Stomach (tissue), 9 donors: ENCODE measurements around the gene DLG2. TPM values are rescaled to one million over a fixed set of nuclear protein-coding genes. Genes with fewer than 3 reads are reported as not detected.

Source experiments
- DNase-seq, 2 donors: peaks; one replicate each; pipeline versions ENCODE4 v3.0.0 to v3.0.0-alpha.2; 2013 to 2019
- H3K27ac ChIP-seq, 5 donors: fragments of 200-600 bp in 4 of 5; sonication (generic) in 4 of 5; one replicate each; pipeline ENCODE4 v1.5.1; 2013 to 2019; ENCODE audit warnings: mild to moderate bottlenecking in 1 of 5, moderate library complexity in 1 of 5
- H3K27me3 ChIP-seq, 3 donors: fragments of 200-600 bp; sonication (generic); one replicate each; pipeline ENCODE4 v1.5.1; 2017 to 2019; ENCODE audit warnings: mixed run types in 1 of 3
- H3K36me3 ChIP-seq, 4 donors: fragments of 200-600 bp; sonication (generic); 1 replicate in 3 of 4; 2 replicates in 1 of 4; pipeline ENCODE4 v1.5.1; 2016 to 2019
- H3K4me1 ChIP-seq, 4 donors: fragments of 200-600 bp; sonication (generic); one replicate each; pipeline ENCODE4 v1.5.1; 2016 to 2019
- H3K4me3 ChIP-seq, 4 donors: fragments of 200-600 bp; sonication (generic) in 3 of 4; one replicate each; pipeline ENCODE4 v1.5.1; 2016 to 2019; ENCODE audit warnings: mild to moderate bottlenecking in 1 of 4
- H3K9me3 ChIP-seq, 4 donors: fragments of 200-600 bp; sonication (generic); one replicate each; pipeline ENCODE4 v1.5.1; 2016 to 2019
- EP300 ChIP-seq: sonication (generic); formaldehyde crosslinking; IDR thresholded peaks from one replicate; pipeline ENCODE4 v1.6.1; 2017; ENCODE audit warnings: antibody characterized with exemption
- POLR2A ChIP-seq, 4 donors: fragments of 450-650 bp; IDR thresholded peaks; one replicate each; pipeline ENCODE4 v1.6.1; 2016; ENCODE audit warnings: antibody characterized with exemption in 4 of 4, control low read depth in 2 of 4, mild to moderate bottlenecking in 1 of 4, moderate library complexity in 1 of 4
- POLR2AphosphoS5 ChIP-seq, 3 donors: sonication (generic); formaldehyde crosslinking; IDR thresholded peaks; one replicate each; pipeline ENCODE4 v1.6.1; 2016; ENCODE audit warnings: antibody characterized with exemption in 3 of 3
- WGBS, 5 donors: extraction: QIAGEN DNeasy Blood & Tissue Kit in 3 of 5; methylation state at CpG; one replicate each; pipeline versions ENCODE4 v1.1.5 to v1.1.7; 2013 to 2018; 5-methylcytosine and 5-hydroxymethylcytosine counted together
- intact Hi-C: fragments of 100-400 bp; cut with DNase I; formaldehyde crosslinking; loops from one replicate; pipeline ENCODE4 v1.15.1; 2023; ENCODE audit warnings: low total_unique reads
- polyA plus RNA-seq, 3 donors: library from polyadenylated mRNA; stranded (reverse); fragments of 200-250 nt; gene quantifications; one replicate each; pipeline ENCODE4 v1.2.3, GENCODE V29; 2013
- total RNA-seq, 5 donors: library from RNA; depleted of rRNA; stranded (reverse); fragments of >200 nt; gene quantifications; one replicate each; pipeline versions ENCODE4 v1.1.0 to v1.2.3, GENCODE V29; 2014 to 2016
- TF ChIP-seq, protein P1 (sequence below), 7 experiments: fragments of 450-650 bp in 4 of 7; fragments of 200-600 bp in 3 of 7; sonication (generic) in 3 of 7; IDR thresholded peaks; one replicate each; pipeline ENCODE4 v1.5.1; 2016 to 2019; ENCODE audit warnings: antibody characterized with exemption in 7 of 7, control low read depth in 2 of 7, mild to moderate bottlenecking in 1 of 7
- donor health status: healthy with polysubstance abuse.
- donor health status: Bipolar disorder and iron deficiency.
- donor health status: healthy.

DLG2 gene
- total and polyA plus RNA-seq, 8 donors, result 1.3 to 19.1 (median 3.5) TPM

DNA sequence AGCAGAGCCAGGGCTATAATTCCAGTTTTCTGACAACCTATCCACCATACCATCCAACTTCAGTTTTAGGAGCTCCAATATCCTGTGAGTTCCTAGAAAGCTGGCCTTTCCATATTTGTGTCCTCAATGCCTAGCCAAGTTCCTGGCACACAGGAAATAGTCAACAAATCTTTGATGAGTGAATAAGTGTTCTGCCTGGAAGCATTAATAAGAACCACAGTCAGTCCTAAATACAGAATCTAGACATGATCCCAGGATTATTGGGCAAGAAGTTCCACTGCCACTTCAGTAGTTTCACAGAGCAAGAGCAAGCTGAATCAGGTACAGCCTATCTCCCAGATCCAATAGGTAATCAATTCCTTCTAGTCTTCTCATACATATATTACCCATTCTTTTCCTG lies 942.0 kb downstream of the DLG2 start:
- intact Hi-C loops, result no loop called here
- H3K36me3 ChIP-seq, result no peaks in the 10 kb centered on the region
- H3K4me3 ChIP-seq, result no peak overlapping the region
- H3K9me3 ChIP-seq, result no peaks in the 10 kb centered on the region
- no peaks in the 10 kb centered on the region for H3K4me1 ChIP-seq
- no peak for DNase-seq
- H3K27ac ChIP-seq, result no peak overlapping the region
- TF ChIP-seq POLR2A (IDR thresholded peaks at IDR 0.05), result no peak
- TF ChIP-seq, protein P1, sequence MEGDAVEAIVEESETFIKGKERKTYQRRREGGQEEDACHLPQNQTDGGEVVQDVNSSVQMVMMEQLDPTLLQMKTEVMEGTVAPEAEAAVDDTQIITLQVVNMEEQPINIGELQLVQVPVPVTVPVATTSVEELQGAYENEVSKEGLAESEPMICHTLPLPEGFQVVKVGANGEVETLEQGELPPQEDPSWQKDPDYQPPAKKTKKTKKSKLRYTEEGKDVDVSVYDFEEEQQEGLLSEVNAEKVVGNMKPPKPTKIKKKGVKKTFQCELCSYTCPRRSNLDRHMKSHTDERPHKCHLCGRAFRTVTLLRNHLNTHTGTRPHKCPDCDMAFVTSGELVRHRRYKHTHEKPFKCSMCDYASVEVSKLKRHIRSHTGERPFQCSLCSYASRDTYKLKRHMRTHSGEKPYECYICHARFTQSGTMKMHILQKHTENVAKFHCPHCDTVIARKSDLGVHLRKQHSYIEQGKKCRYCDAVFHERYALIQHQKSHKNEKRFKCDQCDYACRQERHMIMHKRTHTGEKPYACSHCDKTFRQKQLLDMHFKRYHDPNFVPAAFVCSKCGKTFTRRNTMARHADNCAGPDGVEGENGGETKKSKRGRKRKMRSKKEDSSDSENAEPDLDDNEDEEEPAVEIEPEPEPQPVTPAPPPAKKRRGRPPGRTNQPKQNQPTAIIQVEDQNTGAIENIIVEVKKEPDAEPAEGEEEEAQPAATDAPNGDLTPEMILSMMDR (IDR thresholded peaks at IDR 0.05), result no peak
- TF ChIP-seq EP300, result no peak
- no peak for TF ChIP-seq POLR2AphosphoS5 (IDR thresholded peaks at IDR 0.05)
- no peaks in the 10 kb centered on the region for H3K27me3 ChIP-seq

DNA sequence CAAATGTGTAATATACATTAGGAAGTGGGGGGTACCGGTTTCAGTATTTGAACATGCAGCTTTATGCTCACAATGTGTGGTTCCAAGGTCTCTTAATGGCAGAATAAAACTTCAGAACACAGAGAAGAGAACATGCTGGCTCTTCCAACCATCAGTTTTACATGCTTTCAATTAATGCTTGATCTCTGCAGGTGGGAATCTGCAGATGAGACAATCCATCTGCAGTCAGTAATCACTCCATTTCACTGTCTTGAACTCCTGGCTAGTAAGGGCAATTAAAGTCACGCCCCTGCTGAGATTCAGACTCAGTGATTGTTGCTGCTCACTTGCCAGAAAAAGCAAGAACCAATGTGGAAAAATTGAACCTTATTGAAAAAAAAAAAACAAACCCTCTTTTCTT lies 945.7 kb downstream of the DLG2 start:
- DNase-seq, result no peak
- TF ChIP-seq, protein P1 (IDR thresholded peaks at IDR 0.05), result no peak
- Histone ChIP-seq H3K4me1 (no peaks in the 10 kb centered on the region), H3K27me3 (no peaks in the 10 kb centered on the region), H3K27ac (no peak overlapping the region), H3K9me3 (no peaks in the 10 kb centered on the region), H3K4me3 (no peak overlapping the region), H3K36me3 (no peaks in the 10 kb centered on the region)
- intact Hi-C loops, result no loop called here
- 74 to 88% (median 81%) methylated on average over 2 of the region's 2 CpGs for WGBS, 5 donors

DNA sequence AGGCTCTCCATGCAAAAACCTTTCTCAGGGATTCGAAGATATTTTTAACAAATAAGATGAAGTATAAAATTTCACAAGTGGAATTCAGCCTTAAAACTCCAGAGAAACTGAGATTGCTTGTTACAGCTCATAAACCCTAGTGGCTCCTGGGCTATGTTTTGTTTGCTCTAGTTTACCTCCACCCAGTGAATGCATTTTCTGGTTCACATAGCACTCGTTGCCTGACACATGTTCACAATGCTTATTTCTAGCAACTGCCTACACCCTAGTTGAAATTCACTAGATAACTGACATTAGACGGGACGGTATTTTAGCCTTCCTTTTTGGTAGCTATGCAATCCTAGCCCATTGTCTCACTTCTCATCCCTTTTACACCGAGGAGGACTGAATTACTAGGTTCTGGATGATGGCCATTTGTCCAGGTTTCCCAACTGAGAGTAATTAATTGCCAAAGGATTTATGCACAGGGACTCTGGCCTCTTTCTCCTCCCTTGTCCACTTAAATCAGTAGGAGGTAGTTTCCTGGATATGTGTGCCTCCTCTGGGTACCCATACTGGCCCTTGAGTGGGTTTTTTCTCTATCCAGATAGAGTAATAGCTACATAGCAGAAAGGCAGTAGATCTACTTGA lies 951.6 kb downstream of the DLG2 start:
- no peaks in the 10 kb centered on the region for H3K36me3 ChIP-seq
- WGBS, 5 donors, result 71 to 76% (median 72%) methylated on average over 5 of the region's 5 CpGs
- no peak for DNase-seq
- no peaks in the 10 kb centered on the region for H3K27me3 ChIP-seq
- intact Hi-C loops, result no loop called here
- peaks cover 0 to 8% (median 0%) of the 10 kb centered on the region in 4 donors for H3K4me1 ChIP-seq
- no peak overlapping the region for H3K27ac ChIP-seq
- no peaks in the 10 kb centered on the region for H3K9me3 ChIP-seq
- TF ChIP-seq POLR2AphosphoS5 (IDR thresholded peaks at IDR 0.05) (no peak), EP300 (no peak)
- TF ChIP-seq, protein P1 (IDR thresholded peaks at IDR 0.05), result no peak
- no peak overlapping the region for H3K4me3 ChIP-seq

DNA sequence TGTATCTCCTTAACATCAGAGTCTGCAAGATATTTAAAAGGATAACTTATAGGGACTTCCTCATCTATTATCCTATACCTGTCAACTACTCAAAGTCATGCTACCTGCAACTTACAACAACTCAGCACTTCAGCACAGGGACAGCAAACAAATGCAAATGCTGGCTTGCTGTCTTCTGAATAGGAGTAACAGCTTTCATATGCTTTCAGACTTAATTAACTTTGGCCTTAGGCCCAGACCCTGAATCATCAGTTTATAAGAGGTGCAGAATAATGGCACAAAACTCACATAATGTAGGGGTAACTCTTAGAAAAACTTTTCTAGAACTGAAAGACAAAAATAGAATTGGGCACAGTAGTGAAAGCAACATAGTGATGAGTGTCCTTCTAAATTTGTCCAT lies 953.4 kb downstream of the DLG2 start:
- TF ChIP-seq, protein P1 (IDR thresholded peaks at IDR 0.05), result no peak
- no peak for TF ChIP-seq POLR2A (IDR thresholded peaks at IDR 0.05)
- no peak for TF ChIP-seq POLR2AphosphoS5 (IDR thresholded peaks at IDR 0.05)
- TF ChIP-seq EP300, result no peak
- intact Hi-C loops, result no loop called here

More for the DNA sequence above, 953.4 kb downstream of the DLG2 start:
- peak in 1 of 2 donors; percentile 25 for DNase-seq
- H3K27ac ChIP-seq, result no peak overlapping the region
- H3K4me1 ChIP-seq, result peaks cover 0 to 8% (median 0%) of the 10 kb centered on the region in 4 donors
- H3K36me3 ChIP-seq, result no peaks in the 10 kb centered on the region
- no peaks in the 10 kb centered on the region for H3K27me3 ChIP-seq
- H3K4me3 ChIP-seq, result no peak overlapping the region
- H3K9me3 ChIP-seq, result no peaks in the 10 kb centered on the region
